NCI-H748 (cell line): ENCODE data around the gene CCDC186.
A peak's percentile ranks its signal among the peaks of the same experiment; 100 is the strongest.

Experiments
- DNase-seq: peaks from one replicate; lab custom pipeline; 2025; ENCODE audit not compliant: unreplicated experiment; lab: John Stamatoyannopoulos, UW

The CCDC186 gene

GRCh38 chr10:114115661-114116445 lies 58.1 kb downstream of the CCDC186 start:
- peak; percentile 55 for DNase-seq

- no peak for DNase-seq
Observed at GRCh38 chr10:114110174-114110972, 63.6 kb downstream of the CCDC186 start.

GRCh38 chr10:114103284-114103683 lies 70.7 kb downstream of the CCDC186 start:
- DNase-seq: peak; percentile 42

GRCh38 chr10:114102256-114102655 lies 71.7 kb downstream of the CCDC186 start:
- DNase-seq: no peak

GRCh38 chr10:114100848-114101741 lies 72.9 kb downstream of the CCDC186 start:
- peak; percentile 30 for DNase-seq

GRCh38 chr10:114096864-114097263 lies 77.1 kb downstream of the CCDC186 start:
- DNase-seq: no peak

GRCh38 chr10:114095559-114096337 lies 78.3 kb downstream of the CCDC186 start:
- no peak for DNase-seq

- no peak for DNase-seq
Observed at GRCh38 chr10:114094795-114095194, 79.2 kb downstream of the CCDC186 start.

- no peak for DNase-seq
Observed at GRCh38 chr10:114087655-114088054, 86.3 kb downstream of the CCDC186 start.

- DNase-seq: no peak
Observed at GRCh38 chr10:114087255-114087654, 86.7 kb downstream of the CCDC186 start.

- no peak for DNase-seq
Observed at GRCh38 chr10:114084215-114084614, 89.8 kb downstream of the CCDC186 start.

GRCh38 chr10:114083040-114083439 lies 91.0 kb downstream of the CCDC186 start:
- no peak for DNase-seq

GRCh38 chr10:114081911-114082583 lies 92.0 kb downstream of the CCDC186 start:
- DNase-seq: no peak

GRCh38 chr10:114079421-114079820 lies 94.6 kb downstream of the CCDC186 start:
- no peak for DNase-seq

GRCh38 chr10:114078346-114078745 lies 95.7 kb downstream of the CCDC186 start:
- no peak for DNase-seq

GRCh38 chr10:114077815-114078219 lies 96.2 kb downstream of the CCDC186 start:
- no peak for DNase-seq

- no peak for DNase-seq
Observed at GRCh38 chr10:114077347-114077746, 96.7 kb downstream of the CCDC186 start.

- no peak for DNase-seq
Observed at GRCh38 chr10:114075093-114075492, 98.9 kb downstream of the CCDC186 start.

- no peak for DNase-seq
Observed at GRCh38 chr10:114073395-114074186, 100.4 kb downstream of the CCDC186 start.
